Skeletal muscle cell (primary cell): ENCODE measurements around the gene IGFBP3.

Experiments used
- DNase-seq: peaks from one replicate; pipeline ENCODE4 v3.0.0-alpha.2; 2010; ENCODE audit warnings: low read depth
- H3K4me3 ChIP-seq: 2 replicates; pipeline ENCODE4 v1.5.1; 2011; ENCODE audit warnings: low read depth, mild to moderate bottlenecking, control low read depth, low read length, moderate library complexity

The IGFBP3 gene

DNA sequence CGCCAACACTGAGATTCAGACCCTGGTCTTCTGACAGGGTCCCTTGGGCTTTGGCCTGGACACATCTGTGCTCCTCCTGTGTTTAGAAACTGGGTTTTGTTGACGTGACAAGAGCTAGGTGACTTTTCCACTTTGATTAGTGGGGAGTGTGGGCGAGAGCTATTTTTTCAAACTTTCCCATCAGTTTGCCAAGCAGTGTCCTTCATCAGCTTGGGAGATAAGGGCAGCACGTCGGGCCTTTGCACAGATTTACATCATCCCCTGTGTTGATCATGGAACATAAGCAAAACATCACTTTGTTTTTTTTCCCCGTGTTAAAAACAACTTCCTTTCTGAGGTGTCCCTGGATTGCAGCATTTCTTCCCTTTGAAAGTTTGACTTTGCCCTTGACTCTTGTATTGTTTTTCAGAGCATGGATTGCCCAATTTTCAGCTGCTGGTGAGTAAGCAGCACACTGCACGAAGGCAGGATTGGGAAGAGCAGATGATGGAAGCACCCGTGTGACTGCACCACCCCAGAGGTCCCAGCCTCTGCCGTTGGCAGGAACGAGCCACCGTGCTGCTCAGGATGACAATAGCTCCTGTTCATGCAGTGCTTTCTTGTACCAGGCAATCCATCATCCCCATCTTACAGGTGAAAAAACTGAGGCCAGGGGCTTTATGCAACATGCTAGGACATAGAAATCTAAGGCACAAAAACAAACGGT is 39.2 kb downstream of the IGFBP3 start:
- no peak overlapping the region for H3K4me3 ChIP-seq

GRCh38 chr7:45881280-45881758 is 39.8 kb downstream of the IGFBP3 start:
- DNase-seq = no peak
- H3K4me3 ChIP-seq = no peak overlapping the region

More for the DNA sequence above, 39.2 kb downstream of the IGFBP3 start:
- peak; percentile 76 for DNase-seq

DNA sequence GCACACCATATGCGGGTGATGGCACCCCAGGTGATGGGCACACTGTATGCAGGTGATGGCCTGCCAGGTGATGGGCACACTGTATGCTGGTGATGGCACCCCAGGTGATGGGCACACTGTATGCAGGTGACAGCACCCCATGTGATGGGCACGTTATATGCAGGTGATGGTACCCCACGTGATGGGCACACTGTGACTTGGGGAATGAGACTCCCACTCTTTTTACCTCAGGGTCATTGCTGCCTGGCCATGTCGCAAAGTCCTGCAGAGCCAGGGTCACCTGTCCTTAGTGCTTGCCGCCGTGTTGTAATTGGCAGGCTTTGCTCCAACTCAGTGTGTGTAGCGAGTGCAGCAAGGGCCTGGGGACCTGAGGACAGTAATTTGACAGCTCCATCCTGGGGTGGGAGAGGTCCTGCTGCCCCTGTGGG is 40.6 kb downstream of the IGFBP3 start:
- no peak overlapping the region for H3K4me3 ChIP-seq
- DNase-seq = no peak

GRCh38 chr7:45878457-45879144 is 42.5 kb downstream of the IGFBP3 start:
- H3K4me3 ChIP-seq = no peak overlapping the region
- DNase-seq = no peak

DNA sequence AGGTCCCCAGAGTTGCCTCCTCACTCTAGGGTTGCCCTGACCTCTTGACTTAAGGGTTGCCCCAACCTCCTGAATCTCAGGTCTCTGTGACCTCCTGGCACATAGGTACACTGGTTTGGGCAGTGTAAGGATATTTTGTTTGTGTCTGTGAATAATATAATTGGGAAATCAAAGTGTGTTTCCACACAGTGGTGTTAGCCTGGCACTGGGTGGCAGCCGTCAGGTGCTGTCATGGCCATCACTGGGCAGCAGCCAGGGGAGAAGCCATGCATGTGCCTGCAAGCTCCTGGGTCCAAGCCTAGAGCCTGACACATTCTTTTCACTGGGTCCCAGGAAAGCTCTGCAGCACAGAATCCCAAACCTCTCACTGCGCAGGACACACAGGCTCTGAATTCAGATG is 44.6 kb downstream of the IGFBP3 start:
- H3K4me3 ChIP-seq = no peak overlapping the region
- DNase-seq = no peak

GRCh38 chr7:45874408-45875131 is 46.5 kb downstream of the IGFBP3 start:
- no peak for DNase-seq

DNA sequence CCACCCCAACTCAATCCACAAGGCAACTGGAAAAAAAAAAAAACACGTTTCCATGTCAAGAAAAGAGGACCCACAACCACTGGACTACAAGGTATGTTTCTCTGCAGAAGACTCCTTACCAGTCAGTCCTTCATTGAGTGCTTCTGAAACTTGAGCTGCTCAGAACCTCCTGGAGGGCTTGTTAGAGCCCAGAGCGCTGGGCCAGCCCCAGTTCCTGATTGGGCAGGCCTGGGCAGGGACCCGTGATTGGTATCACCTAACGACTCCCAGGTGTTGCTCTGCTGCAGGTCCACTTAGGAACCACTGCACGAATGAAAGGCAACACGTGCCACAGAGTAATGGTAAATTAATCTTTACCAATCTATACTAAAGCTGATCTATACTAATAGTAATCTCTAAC is 47.7 kb downstream of the IGFBP3 start:
- DNase-seq = no peak
- H3K4me3 ChIP-seq = no peak overlapping the region

More at GRCh38 chr7:45874408-45875131, 46.5 kb downstream of the IGFBP3 start:
- H3K4me3 ChIP-seq = no peak overlapping the region

GRCh38 chr7:45873035-45873354 is 48.1 kb downstream of the IGFBP3 start, which contains the start of gene CCDC201:
CCDC201 (minus strand) TSS chr7:45873082; CDS start chr7:45873007, 75 bp downstream.
- no peak within 1 kb of the TSS for H3K4me3 ChIP-seq
- DNase-seq = no peak

DNA sequence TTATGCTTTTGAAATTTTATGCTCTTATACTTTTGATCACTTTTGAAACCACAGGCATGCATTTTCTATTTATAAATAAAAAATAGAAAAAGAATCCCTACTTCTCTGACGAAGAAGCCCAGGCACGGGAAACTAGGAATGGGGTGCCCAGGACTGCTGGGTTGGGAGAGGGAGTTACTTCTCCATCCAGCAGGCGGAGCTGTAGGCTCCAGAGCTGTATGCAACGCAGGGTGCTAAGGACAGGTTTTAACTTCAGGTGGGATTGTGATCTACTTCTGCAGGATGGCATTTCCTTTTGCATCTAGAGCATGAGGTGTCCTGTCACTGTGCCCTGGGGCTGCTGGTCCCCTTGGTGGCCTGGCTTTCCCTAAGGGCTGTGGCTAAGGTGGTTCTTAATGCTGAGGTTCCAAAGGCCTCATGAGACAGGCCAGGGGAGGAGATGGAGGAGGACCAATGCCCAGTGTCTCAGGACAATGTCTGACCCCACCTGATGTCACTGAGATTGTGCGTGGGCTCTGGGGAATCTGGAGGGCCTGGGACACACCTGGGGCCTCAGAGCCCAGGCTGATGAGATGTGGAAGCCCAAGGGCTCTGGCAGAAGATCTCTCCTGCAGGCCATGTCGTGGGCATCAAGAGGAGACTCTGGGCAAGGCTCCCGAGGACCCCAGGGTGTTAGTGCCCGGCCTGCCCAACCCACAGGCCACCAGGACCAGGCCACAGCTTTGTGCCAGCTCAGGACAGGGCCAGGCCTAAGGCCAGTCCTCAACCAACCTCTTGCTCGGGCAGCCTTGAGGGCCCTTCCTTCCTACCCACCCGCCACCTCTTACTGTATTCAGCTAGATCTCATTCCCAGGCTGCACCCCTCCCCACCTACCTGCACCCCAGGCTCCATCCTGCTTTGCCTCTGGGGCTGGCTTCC is 48.7 kb downstream of the IGFBP3 start:
- no peak for DNase-seq
- no peak overlapping the region for H3K4me3 ChIP-seq

DNA sequence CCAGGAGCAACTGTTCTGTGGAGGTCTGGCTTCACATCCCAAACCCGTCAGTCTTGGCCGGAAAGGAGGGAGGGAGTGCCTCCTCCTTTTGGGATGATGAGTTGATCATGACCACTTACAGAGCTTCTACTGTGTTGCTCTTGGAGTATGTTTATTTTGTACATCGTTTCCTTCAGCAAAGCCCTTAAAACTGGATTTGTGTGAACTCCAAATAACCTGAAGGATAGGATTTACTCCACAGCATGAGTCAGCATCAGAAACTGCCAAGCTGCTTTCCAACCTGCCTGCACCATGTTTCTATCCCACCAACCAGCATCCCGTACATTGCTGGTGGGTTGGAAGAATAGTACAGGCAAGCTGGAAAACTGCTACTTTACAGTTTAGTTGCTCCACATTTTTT is 51.6 kb downstream of the IGFBP3 start:
- no peak overlapping the region for H3K4me3 ChIP-seq
- DNase-seq = no peak

- no peak overlapping the region for H3K4me3 ChIP-seq
- no peak for DNase-seq
These were observed 53.6 kb downstream of the IGFBP3 start for GRCh38 chr7:45867471-45867870.

DNA sequence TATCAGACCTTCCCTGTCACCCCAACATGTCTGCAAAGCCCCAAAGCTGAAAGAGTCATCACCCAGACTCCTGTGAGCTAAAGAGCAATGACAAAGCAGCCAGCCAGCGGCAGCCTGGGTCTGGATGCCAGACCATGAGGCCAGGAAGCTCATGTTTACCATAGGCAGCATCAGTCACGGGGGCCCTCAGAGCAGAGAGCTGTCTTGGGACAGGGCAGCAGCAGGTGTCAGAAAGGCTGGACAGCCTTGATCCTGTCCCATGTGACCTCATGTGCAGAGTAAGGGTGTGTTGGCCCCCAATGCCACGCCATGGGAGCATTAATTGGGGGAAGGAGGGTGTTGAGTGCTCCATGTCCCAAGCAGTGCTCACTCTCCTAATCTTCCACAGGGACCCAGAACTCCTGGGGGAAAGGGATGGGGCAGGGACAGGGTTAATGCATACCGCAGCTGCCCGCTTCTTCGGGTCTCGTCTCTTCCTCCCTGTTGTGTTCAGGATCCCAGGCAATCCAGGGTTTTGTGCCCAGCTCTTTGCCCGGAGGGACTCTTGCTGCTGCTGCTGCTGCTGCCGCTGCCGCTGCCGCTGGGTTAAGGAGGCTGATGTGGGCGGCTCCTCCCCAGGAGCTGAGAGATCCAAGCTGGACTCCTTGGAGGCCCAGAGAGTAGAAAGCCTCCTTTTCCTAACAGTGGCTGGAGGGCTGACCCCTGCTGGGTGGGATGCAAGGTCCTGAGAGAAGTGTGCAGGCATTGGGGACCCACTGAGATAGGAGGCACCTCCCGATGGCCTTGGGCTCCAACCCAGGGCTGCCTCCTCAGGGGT is 55.3 kb downstream of the IGFBP3 start:
- DNase-seq = no peak
- H3K4me3 ChIP-seq = no peak overlapping the region

GRCh38 chr7:45863715-45864114 is 57.4 kb downstream of the IGFBP3 start:
- DNase-seq = no peak
- H3K4me3 ChIP-seq = no peak overlapping the region
